ENCODE measurements around the gene GLTP. TPM values are rescaled to one million over a fixed set of nuclear protein-coding genes. Genes with fewer than 3 reads are reported as not detected.

The GLTP gene
- total RNA-seq, 1 experiment from 2014 or later = 15.5 TPM

DNA sequence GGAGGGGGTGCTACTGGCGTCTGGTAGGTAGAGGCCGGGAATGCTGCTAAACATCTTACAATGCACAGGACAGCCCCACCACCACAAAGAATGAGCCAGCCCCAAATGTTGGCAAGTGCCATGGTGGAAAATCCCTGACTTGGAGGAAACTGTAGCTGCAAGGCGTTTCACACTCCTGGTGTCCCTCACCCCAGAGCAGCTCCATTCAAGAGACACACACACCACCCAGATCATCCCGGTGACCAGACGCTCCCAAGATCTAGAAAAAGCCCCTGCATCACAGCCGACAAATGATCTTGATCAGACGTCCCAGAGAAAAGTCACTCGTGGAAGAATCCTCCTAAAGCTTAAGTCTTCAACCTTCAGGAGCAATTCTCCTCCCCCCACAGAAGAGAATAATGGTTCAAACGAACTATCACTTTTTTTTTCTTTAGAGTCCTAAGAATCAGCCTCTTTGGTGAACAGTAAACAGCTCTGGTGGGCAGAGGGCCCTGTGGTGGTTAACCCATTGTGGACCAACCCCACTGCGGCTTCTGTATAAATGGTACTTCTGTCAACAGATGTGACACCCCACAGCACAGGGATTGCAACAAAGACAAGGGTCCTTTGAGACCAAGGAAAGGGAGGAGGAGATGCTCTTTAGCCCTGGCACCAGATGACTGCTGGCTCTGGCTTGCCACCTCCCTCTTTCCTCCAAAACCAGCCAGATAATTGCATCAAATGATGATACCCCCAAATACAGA is 2.7 kb downstream of the GLTP start:
- Mint-ChIP-seq H3K27ac (no peak overlapping the region), H3K27me3 (ENCODE audit: low read depth) (peaks cover 4% of the 10 kb centered on the region), H3K4me1 (peaks cover 37 to 42% of the 10 kb centered on the region in 2 experiments), H3K4me3 (peak overlapping the region in 1 of 2 experiments; percentile 35; a peak in 3 of 5 replicates), H3K36me3 (ENCODE audit: insufficient read depth in 1 of 3, low read depth in 3 of 3) (no peaks in the 10 kb centered on the region; a peak in 2 of 7 replicates), H3K9me3 (no peaks in the 10 kb centered on the region; a peak in 1 of 5 replicates)
- Histone ChIP-seq H2AK5ac (ENCODE audit: insufficient read length, low read length) (no peak overlapping the region), H3K56ac (ENCODE audit: insufficient read length, low read depth, low read length) (no peak overlapping the region), H3K9me3 (ENCODE audit: control insufficient read depth, low read depth, low read length) (no peaks in the 10 kb centered on the region), H4K8ac (replicated peaks; ENCODE audit: insufficient read length, low read depth, low read length) (no peak overlapping the region), H2BK12ac (ENCODE audit: insufficient read length, low read depth, low read length) (no peak overlapping the region), H3K9ac (ENCODE audit: extremely low read depth, insufficient read length, low read length) (no peak overlapping the region), H3K4me2 (ENCODE audit: insufficient read depth, insufficient read length, low read length) (peak overlapping the region; percentile 8), H3T11ph (ENCODE audit: low read length) (no peak overlapping the region), H4K20me1 (ENCODE audit: control insufficient read depth, insufficient read depth, insufficient read length) (no peaks in the 10 kb centered on the region), H4K5ac (ENCODE audit: insufficient read length, low read depth, low read length) (no peak overlapping the region), H2BK20ac (ENCODE audit: low read depth, low read length, poor library complexity, severe bottlenecking) (no peak overlapping the region), H3K79me1 (ENCODE audit: insufficient read depth, low read depth, low read length, poor library complexity, severe bottlenecking) (no peaks in the 10 kb centered on the region), H3K18ac (ENCODE audit: insufficient read length, low read depth, low read length) (no peak overlapping the region), H4K91ac (ENCODE audit: insufficient read length, low read depth, low read length) (no peak overlapping the region), H2AFZ (ENCODE audit: low read length) (no peak overlapping the region), H3K23me2 (ENCODE audit: insufficient read length, low read depth, low read length, poor library complexity, severe bottlenecking) (peaks cover 11% of the 10 kb centered on the region), H3K79me2 (ENCODE audit: insufficient read depth, low read length) (peaks cover 8% of the 10 kb centered on the region; the same call in 1 of the 2 replicates), H3K4me1 (ENCODE audit: insufficient read depth, low read length) (peaks cover 12% of the 10 kb centered on the region), H3K27ac (ENCODE audit: insufficient read length, low read depth, low read length) (no peak overlapping the region), H2BK15ac (ENCODE audit: low read depth, low read length) (no peak overlapping the region), H2BK5ac (ENCODE audit: insufficient read length, low read length) (no peak overlapping the region), H3K4ac (ENCODE audit: low read depth, low read length) (no peak overlapping the region), H3K27me3 (ENCODE audit: insufficient read depth, low read length) (no peaks in the 10 kb centered on the region), H3K23ac (ENCODE audit: insufficient read length, low read depth, low read length) (no peak overlapping the region), H3K14ac (ENCODE audit: insufficient read depth, low read length) (no peak overlapping the region), H2BK120ac (ENCODE audit: low read depth, low read length, poor library complexity, severe bottlenecking) (no peak overlapping the region)
- WGBS (ENCODE audit: extremely low coverage, insufficient read length, low lambda C conversion rate) = no CpG with 5 or more reads among the region's 10 CpGs
- TF ChIP-seq, protein P1, sequence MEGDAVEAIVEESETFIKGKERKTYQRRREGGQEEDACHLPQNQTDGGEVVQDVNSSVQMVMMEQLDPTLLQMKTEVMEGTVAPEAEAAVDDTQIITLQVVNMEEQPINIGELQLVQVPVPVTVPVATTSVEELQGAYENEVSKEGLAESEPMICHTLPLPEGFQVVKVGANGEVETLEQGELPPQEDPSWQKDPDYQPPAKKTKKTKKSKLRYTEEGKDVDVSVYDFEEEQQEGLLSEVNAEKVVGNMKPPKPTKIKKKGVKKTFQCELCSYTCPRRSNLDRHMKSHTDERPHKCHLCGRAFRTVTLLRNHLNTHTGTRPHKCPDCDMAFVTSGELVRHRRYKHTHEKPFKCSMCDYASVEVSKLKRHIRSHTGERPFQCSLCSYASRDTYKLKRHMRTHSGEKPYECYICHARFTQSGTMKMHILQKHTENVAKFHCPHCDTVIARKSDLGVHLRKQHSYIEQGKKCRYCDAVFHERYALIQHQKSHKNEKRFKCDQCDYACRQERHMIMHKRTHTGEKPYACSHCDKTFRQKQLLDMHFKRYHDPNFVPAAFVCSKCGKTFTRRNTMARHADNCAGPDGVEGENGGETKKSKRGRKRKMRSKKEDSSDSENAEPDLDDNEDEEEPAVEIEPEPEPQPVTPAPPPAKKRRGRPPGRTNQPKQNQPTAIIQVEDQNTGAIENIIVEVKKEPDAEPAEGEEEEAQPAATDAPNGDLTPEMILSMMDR (conservative IDR thresholded peaks at IDR 0.05) = no peak
- DNase-seq = no peak

Measured in H9 (cell line).